Measurements from ENCODE around the gene MAPRE3.

GRCh38 chr2:27042985-27043634, 72.7 kb downstream of the MAPRE3 start:
- no peak for TF ChIP-seq ZNF384 (IDR thresholded peaks at IDR 0.05)
- TF ChIP-seq CTBP1 (IDR thresholded peaks at IDR 0.05; ENCODE audit: borderline replicate concordance), result no peak

Measured in HEK293T (cell line).